Measurements from ENCODE around the gene LCE2B. TPM values are rescaled to one million over a fixed set of nuclear protein-coding genes. Genes with fewer than 3 reads are reported as not detected.
"Not testable (repeated sequence)": the region's sequence is repeated elsewhere in the genome, so short reads cannot be mapped to it uniquely, and the experiment has no call there.

Gene LCE2B
- total RNA-seq, 1 donor from 2014 or later, result not detected

DNA sequence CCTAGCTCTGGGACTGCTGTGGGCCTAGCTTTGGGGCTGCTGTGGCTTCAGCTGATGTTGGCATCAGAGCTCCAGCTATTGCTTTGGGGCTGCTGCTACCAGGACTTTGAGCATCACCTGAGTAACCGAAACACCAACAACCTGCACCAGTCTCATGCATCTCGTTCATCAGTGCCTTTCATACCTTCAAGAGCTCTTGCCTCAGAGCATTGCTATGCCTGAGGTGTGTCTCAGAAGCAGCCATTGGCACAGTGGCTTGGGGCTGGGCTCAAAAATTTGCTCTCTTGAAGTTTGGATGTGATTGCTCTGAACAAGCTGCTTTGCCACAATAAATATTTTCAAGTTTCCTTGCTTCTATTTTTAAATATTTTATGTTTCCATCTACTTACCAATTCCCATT, 29.5 kb upstream of the LCE2B start:
- DNase-seq (ENCODE audit: low read depth), result no peak
- FAIRE-seq, result no peak
- H3K36me3 ChIP-seq (ENCODE audit: control insufficient read depth, insufficient read depth, low read length), result no peaks in the 10 kb centered on the region
- TF ChIP-seq, protein P1, sequence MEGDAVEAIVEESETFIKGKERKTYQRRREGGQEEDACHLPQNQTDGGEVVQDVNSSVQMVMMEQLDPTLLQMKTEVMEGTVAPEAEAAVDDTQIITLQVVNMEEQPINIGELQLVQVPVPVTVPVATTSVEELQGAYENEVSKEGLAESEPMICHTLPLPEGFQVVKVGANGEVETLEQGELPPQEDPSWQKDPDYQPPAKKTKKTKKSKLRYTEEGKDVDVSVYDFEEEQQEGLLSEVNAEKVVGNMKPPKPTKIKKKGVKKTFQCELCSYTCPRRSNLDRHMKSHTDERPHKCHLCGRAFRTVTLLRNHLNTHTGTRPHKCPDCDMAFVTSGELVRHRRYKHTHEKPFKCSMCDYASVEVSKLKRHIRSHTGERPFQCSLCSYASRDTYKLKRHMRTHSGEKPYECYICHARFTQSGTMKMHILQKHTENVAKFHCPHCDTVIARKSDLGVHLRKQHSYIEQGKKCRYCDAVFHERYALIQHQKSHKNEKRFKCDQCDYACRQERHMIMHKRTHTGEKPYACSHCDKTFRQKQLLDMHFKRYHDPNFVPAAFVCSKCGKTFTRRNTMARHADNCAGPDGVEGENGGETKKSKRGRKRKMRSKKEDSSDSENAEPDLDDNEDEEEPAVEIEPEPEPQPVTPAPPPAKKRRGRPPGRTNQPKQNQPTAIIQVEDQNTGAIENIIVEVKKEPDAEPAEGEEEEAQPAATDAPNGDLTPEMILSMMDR (IDR thresholded peaks at IDR 0.05; ENCODE audit: insufficient read depth, low read length, severe bottlenecking), result no peak
- no peaks in the 10 kb centered on the region for H3K27me3 ChIP-seq (ENCODE audit: control insufficient read depth, insufficient read depth, low read length)
- no peak overlapping the region for H3K4me3 ChIP-seq (ENCODE audit: low read depth, low read length)

DNA sequence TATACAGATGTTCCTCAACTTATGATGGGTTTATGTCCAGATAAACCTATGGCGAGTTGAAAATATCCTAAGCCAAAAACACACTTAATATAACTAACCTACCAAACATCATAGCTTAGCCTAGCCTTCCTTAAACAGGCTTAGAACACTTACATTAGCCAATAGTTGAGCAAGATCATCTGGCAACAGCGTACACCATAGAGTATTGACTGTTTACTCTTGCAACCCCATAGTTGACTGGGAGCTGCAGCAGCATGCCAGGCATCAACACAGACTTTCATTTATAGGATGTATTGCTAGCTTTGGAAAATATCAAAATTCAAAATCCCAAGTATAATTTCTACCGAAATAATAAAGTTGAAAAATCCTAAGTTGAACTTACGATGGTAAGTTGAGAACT, 28.2 kb upstream of the LCE2B start:
- DNase-seq (ENCODE audit: low read depth) (no peak), FAIRE-seq (no peak)
- Histone ChIP-seq H3K36me3 (ENCODE audit: control insufficient read depth, insufficient read depth, low read length) (no peaks in the 10 kb centered on the region), H3K4me3 (ENCODE audit: low read depth, low read length) (no peak overlapping the region), H3K27me3 (ENCODE audit: control insufficient read depth, insufficient read depth, low read length) (no peaks in the 10 kb centered on the region)
- TF ChIP-seq, protein P1 (IDR thresholded peaks at IDR 0.05; ENCODE audit: insufficient read depth, low read length, severe bottlenecking), result no peak

- Histone ChIP-seq H3K36me3 (ENCODE audit: control insufficient read depth, insufficient read depth, low read length) (no peaks in the 10 kb centered on the region), H3K27me3 (ENCODE audit: control insufficient read depth, insufficient read depth, low read length) (peaks cover 2% of the 10 kb centered on the region), H3K4me3 (ENCODE audit: low read depth, low read length) (no peak overlapping the region)
- DNase-seq (ENCODE audit: low read depth) (no peak), FAIRE-seq (no peak)
- TF ChIP-seq, protein P1 (IDR thresholded peaks at IDR 0.05; ENCODE audit: insufficient read depth, low read length, severe bottlenecking), result no peak
These were observed 27.3 kb upstream of the LCE2B start for GRCh38 chr1:152658649-152659048.

DNA sequence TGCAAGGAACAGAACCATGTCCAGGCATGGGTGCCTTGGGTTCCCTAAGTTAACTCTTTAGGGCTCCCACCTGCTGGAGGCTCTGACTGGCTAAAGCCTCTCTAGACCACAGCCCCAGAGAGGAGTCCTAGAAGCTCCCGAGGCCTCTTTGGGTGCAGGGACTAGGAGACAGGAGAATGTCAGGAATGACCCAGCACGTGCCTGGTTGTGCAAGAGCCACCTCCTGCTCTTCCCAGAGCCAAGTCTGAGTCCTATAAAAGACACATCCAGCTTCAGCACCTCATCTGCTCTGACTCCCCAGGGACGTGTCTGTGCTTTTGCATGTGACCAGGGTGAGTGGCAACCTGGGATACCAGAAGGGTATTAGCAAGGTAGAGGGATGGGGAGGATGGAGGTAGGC, 22.8 kb upstream of the LCE2B start, which contains the start of gene LCE2D:
Gene LCE2D, plus strand, starts transcription at position 283 of the 400 bp plus-strand sequence. CDS start 726 bp downstream, outside the sequence.
- no peak for DNase-seq (ENCODE audit: low read depth)
- FAIRE-seq, result no peak
- TF ChIP-seq, protein P1 (IDR thresholded peaks at IDR 0.05; ENCODE audit: insufficient read depth, low read length, severe bottlenecking), result no peak
- no peak within 1 kb of the TSS for H3K4me3 ChIP-seq (ENCODE audit: low read depth, low read length)
- peaks cover 3% of the 10 kb centered on the region for H3K27me3 ChIP-seq (ENCODE audit: control insufficient read depth, insufficient read depth, low read length)
- H3K36me3 ChIP-seq (ENCODE audit: control insufficient read depth, insufficient read depth, low read length), result no peaks in the 10 kb centered on the region

GRCh38 chr1:152666171-152666570, 19.8 kb upstream of the LCE2B start:
- FAIRE-seq; H3K4me3 ChIP-seq (ENCODE audit: low read depth, low read length); H3K27me3 ChIP-seq (ENCODE audit: control insufficient read depth, insufficient read depth, low read length); H3K36me3 ChIP-seq (ENCODE audit: control insufficient read depth, insufficient read depth, low read length); DNase-seq (ENCODE audit: low read depth): not testable (repeated sequence)

DNA sequence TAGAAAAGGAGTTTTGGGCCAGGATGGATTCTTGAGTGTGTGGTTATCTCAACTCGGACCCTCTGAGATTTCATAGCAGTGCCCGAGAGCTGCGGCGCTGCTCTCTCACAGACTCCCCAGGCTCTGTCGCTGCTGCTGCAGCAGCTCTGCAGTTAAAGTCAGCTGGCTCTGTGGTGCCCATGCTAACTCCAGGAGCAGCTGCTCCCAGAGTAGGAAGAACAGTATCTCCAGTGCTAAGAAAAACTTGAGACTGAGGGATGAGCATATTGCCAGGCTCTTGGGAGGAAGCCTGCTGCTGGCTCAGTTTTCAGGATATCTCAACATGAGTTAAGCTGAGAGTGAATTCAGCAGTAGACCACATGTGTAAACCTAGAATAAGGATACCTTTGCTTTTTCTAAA, 18.3 kb upstream of the LCE2B start:
- TF ChIP-seq, protein P1 (IDR thresholded peaks at IDR 0.05; ENCODE audit: insufficient read depth, low read length, severe bottlenecking), result no peak
- FAIRE-seq (no peak), DNase-seq (ENCODE audit: low read depth) (no peak)
- H3K27me3 ChIP-seq (ENCODE audit: control insufficient read depth, insufficient read depth, low read length), result peaks cover 3% of the 10 kb centered on the region
- H3K4me3 ChIP-seq (ENCODE audit: low read depth, low read length), result no peak overlapping the region
- no peaks in the 10 kb centered on the region for H3K36me3 ChIP-seq (ENCODE audit: control insufficient read depth, insufficient read depth, low read length)
